GM19438 (cell line): ENCODE measurements around the gene SPATA31C2.
"Not testable (repeated sequence)": the region's sequence is repeated elsewhere in the genome, so short reads cannot be mapped to it uniquely, and the experiment has no call there.

Experiments used
- ATAC-seq: cut with Tn5 transposase; IDR thresholded peaks from one replicate; pipeline ENCODE4 v1.9.1; 2021; ENCODE audit warnings: low read depth; ENCODE audit not compliant: unreplicated experiment

The SPATA31C2 gene

DNA sequence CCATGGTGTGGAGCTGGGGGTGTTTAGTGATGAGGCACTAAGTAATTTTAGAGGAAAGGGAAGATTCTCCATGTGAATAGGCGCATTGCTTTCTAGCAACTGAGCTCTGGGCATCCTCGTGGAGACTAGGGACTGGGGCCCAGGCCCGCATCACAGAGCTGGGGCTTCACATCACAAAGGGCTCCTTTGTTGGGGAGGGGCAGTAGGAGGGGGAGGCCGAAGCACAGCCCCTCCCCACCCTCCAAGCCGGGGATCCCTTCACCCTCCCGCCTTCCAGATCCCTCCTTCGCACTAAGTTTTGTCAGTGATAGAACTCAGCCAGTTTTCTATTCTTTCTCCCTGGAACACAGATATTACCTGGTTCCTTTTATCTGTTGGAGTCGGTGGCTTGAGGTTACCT lies at the start of gene SPATA31C2:
Gene SPATA31C2 (minus strand): TSS at position 101 of the 400 bp plus-strand sequence. CDS start 29 bp downstream, at position 72.
- not testable (repeated sequence) for ATAC-seq

DNA sequence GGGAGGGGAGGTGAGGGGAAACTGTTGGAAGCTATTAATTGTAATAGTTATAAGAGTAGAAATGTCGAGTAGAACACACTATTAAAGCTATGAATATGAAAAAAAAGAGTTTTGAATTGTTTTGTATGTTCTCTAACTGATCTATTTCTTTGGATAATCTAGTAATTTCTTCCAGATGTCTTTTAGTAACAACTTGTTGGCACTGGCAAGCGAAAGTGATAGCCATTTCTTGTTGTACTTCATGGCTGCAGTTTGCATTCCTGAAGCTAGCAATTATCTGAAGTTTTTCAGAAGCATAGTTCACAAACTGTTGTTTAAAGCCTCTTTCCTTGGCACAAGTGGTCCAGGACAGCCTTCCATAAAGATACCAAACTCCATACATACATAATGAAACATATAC lies 49.4 kb upstream of the SPATA31C2 start:
- no peak for ATAC-seq

GRCh38 chr9:88186495-88187110 lies 48.3 kb upstream of the SPATA31C2 start:
- ATAC-seq, result no peak

DNA sequence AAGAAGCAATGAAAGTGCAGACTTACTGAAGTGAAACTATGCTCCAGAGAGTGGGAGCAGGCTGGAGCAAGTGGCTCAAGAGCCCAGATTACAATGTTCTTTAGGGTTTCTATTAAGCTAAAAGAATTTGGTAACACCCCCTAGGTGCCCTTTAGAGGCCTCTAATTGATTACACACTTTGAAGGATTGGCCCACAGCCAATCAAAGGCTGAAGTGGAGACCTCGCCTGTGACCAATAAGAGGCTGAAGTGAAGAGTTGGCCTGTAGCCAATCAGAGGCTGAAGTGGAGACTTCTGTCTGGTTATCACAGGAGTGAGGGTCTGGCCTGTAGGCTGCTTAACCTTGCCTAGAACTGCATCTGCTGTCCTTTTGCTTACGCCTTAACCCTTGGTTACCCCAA lies 46.7 kb upstream of the SPATA31C2 start:
- ATAC-seq, result no peak

DNA sequence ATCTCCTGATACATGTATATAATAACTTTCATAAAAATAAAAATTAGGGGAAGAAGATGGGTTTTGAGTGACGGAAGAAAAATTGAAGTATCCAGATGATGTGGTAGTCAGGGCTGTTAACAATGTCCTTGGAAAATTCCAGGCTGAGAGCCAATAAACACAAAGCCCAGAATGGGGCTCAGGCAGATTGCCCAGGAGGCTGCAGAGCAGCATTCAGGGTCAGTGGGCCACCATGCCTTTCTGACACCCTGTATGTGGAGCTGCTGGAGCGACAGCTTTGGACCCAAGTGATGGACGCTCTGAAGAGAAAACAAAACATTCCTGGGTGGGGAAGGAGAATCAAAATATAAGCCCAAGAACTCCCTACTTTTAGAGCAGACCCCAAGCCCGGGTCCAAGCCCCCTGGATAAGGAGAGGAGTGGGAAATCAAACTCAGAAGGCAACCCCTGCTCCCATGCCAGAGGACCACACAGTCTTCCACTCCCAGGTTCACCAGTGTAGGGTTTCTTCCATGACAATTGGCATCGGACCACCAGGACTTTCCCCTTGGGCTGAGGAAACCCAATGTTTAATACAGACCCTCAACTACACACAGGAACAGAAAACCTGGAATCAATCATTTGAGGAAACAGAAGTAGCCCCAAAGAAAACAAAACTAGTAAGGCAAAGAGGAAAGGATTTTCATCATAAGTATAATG lies 45.7 kb upstream of the SPATA31C2 start:
- ATAC-seq, result no peak

- no peak for ATAC-seq
Observed at GRCh38 chr9:88182501-88182900, 44.2 kb upstream of the SPATA31C2 start.

DNA sequence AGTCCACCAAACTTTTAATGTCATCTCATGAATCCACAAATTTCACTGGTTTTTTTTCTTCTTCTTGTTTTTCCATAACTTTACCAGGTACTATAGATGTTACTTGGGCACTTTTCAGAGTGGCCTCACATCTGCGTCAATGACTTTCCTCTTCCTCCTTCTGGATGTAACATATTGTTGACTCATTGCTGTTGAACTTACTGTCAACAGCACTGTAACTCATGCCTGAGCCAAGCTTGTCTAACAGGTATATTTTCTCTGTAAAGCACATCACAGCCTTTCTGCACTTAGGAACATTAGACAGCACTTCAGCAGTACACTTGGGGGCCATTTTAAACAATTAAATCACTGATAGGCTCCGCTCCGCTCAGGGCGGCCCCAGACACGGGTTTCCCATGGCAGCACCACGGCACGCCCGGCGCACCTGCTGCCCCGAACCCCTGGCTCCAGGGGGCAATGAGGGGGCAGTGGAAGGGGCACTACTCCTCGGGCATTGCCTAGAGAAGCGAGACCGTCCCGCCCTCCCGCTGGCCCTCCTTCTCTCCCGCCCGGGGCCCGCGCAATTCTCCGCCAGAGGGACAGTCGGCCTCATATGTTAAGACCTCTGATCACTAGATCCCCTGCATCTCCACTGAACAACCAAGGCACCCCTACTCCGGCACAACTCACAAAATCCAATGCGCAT lies 41.9 kb upstream of the SPATA31C2 start:
- ATAC-seq, result no peak

- ATAC-seq, result no peak
Observed at GRCh38 chr9:88179062-88179521, 40.8 kb upstream of the SPATA31C2 start.

GRCh38 chr9:88178641-88179040 lies 40.4 kb upstream of the SPATA31C2 start:
- no peak for ATAC-seq

GRCh38 chr9:88177371-88177770 lies 39.1 kb upstream of the SPATA31C2 start:
- no peak for ATAC-seq

GRCh38 chr9:88174324-88174723 lies 36.0 kb upstream of the SPATA31C2 start:
- no peak for ATAC-seq

- ATAC-seq, result no peak
Observed at GRCh38 chr9:88173378-88173999, 35.2 kb upstream of the SPATA31C2 start.

GRCh38 chr9:88169700-88170099 lies 31.4 kb upstream of the SPATA31C2 start:
- ATAC-seq, result no peak

- no peak for ATAC-seq
Observed at GRCh38 chr9:88168564-88168963, 30.3 kb upstream of the SPATA31C2 start.

DNA sequence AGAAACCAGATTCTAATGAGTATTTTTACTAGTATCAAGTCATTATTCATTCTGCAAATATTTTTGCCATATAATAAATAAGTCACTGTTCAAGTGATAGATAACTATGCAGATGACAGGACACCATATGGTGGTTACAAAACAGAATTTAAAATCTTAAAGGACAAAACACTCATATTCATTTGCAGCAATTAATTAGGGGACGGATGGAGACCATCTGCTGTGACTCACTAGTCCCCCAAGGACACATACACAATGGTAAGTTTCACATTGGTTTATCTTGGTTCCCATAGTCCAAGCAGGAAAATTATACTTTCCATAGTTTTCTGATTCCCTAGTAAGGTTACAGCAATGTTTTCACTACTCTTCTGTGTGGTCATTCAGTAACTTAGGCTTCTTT lies 28.4 kb upstream of the SPATA31C2 start:
- ATAC-seq, result no peak

GRCh38 chr9:88164850-88165249 lies 26.6 kb upstream of the SPATA31C2 start:
- no peak for ATAC-seq

- no peak for ATAC-seq
Observed at GRCh38 chr9:88161144-88161543, 22.9 kb upstream of the SPATA31C2 start.

GRCh38 chr9:88143957-88144625 lies 5.8 kb upstream of the SPATA31C2 start:
- ATAC-seq, result no peak

- ATAC-seq, result no peak
Observed at GRCh38 chr9:88143179-88143578, 4.9 kb upstream of the SPATA31C2 start.

DNA sequence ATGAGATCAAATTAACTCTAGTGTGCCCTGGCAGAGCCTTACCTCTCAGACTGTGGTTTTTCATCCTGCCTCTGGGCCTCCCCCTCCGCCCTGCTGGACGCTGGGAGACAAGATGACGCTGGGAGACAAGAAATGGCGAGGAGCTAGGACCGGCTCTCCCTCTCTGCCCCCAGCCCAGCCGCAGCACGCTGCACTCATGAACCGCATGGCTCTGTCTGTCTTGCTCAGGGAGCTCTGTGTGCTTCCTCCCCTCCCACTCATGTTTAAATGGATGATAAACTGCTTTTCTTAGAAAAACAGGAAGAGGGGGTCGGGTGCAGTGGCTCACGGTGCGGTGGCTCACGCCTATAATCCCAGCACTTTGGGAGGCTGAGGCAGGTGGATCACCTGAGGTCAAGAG lies 4.7 kb downstream of the SPATA31C2 start:
- not testable (repeated sequence) for ATAC-seq

DNA sequence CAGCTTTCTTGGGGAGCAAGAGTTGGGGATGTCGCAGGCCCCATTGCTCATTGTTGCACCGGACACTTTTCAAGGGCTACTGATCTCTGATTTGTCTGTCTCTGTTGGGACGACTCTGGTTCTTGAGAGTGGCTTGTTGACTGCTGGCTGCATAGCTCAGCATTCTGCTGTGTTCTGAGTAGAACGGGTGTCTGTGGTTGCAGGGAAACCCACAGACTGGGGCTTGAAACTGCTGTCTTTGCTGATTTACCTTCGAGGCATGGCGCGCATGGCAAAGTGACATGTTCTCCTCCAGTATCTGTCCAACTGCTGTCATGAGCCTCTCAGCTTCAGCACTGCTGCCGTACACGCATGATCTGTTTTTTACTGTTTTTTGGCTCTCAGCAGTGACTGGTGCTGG lies 8.7 kb downstream of the SPATA31C2 start:
- not testable (repeated sequence) for ATAC-seq
